NCI-H2196 treated with DMSO at 0.1 percent for 48 hours (cell line): Measurements from ENCODE around the gene GBX2.

Experiments
- DNase-seq: peaks from one replicate; lab custom pipeline; 2025; ENCODE audit not compliant: unreplicated experiment; lab: John Stamatoyannopoulos, UW

GBX2 gene

GRCh38 chr2:236168110-236169080, at the start of gene GBX2:
GBX2 (minus strand) TSS chr2:236168386; CDS start chr2:236167971, 415 bp downstream.
- peak; percentile 77 for DNase-seq

GRCh38 chr2:236217926-236218325, 49.7 kb upstream of the GBX2 start:
- no peak for DNase-seq

- DNase-seq: no peak
Measured at GRCh38 chr2:236216711-236217110, 48.5 kb upstream of the GBX2 start.

DNA sequence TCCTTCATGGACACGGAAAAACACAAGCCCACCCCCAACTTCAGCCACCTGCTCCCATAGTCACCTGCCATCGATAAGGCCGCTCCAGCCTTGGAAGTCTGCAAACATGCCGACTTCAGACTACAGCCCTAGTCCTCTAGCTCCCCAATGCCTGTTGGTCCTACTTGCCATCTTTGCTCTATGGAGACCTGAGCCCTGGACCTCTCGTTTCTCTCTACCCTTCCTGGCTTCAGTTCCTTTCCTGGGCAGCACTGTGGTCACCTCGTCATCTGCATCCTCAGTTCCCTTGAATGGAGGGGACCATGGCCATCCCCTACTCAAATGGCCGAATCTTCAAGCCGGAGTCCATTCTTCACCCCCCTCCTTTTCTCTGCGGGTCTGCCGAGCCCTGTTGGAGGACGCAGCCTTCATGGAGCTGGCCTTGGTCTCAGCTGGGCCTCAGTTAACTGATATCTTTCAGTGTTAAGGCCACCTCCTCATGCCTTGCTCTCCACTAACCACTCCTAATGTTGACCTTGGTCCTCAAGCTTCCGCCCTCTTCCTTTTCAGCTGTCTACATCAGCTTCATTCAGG, 47.7 kb upstream of the GBX2 start:
- DNase-seq: no peak

GRCh38 chr2:236215196-236215595, 47.0 kb upstream of the GBX2 start:
- no peak for DNase-seq

- DNase-seq: no peak
Measured at GRCh38 chr2:236214376-236214995, 46.3 kb upstream of the GBX2 start.

GRCh38 chr2:236211296-236211695, 43.1 kb upstream of the GBX2 start:
- no peak for DNase-seq

- peak; percentile 6 for DNase-seq
Measured at GRCh38 chr2:236210536-236210935, 42.4 kb upstream of the GBX2 start.

DNA sequence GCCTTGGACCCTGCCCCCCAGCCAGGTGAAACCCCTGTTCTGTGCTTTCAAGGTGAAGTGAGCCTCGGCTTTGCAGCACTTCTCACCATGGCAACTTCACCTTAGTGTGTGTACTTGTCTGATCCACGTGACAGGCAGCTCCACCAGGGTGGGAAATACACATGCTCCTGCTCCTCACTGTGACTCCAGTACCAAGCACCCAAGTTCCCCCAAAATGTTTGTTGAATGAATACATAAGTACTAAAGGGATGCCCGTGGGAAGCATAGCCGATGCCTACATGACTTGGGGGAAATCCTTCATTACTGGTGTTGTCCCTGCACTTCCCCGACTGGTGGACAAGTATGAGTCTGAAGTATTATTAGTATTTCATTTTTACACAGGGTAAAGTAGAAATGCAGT, 41.8 kb upstream of the GBX2 start:
- DNase-seq: no peak

DNA sequence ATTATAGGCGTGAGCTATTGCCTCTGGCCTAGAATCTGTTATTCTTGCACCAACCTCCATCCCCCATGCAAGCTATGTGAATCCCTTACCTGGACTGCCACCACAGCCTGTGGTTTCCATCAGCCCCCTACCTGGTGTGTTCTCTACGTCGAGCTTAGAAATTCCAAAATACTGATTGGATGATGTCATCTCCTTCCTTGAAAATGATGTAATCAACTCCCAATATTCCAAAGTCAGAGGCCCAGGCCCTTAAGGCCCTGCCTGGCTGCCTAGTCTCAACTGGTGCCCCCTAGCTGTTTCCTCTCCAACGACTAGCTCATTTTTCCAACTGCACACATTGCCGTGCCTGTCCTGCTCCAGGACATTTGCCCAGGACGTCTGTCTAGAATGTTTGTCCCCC, 41.3 kb upstream of the GBX2 start:
- no peak for DNase-seq

DNA sequence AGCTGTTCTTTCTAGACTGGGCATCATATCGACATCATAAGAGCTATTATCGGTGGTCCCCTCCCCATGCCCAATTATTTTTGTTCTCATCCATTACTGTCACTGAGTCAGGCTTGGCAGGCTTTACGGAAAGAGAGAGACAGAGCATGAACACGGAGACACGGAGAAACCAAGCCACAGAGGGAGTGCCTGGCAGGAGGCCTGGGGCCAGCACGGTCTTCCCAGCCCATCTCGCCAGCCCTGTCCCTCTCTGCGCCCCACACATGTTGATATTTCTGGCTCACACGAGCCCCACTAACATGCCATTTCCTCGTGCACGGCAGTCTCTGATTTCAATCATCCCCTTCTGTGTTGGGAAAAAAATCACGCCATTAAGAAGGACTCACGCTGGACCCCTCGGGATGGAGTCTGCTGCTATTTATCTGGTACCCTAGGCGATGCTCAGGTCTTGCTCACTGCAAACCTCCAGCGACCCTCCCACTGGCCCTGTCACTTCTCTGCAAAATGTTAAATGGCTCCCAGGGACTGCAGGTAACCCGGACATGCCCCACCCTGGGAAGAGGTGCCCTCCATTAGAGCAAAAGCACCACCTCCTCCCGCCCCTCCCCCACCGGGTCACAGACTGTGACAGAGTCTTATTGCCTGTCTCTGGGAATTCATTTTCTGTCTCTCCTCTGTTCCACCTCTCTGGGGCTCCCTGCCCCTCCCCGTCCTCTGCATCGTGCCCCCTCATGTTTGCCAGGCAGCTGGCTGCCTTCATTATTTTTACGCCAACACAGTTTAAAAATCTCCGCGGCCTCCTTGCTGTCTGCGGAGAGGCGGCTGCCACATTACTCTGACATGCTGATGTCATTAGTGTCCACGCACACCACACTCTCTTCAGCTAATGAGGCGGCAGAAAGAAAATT, 40.1 kb upstream of the GBX2 start:
- no peak for DNase-seq

DNA sequence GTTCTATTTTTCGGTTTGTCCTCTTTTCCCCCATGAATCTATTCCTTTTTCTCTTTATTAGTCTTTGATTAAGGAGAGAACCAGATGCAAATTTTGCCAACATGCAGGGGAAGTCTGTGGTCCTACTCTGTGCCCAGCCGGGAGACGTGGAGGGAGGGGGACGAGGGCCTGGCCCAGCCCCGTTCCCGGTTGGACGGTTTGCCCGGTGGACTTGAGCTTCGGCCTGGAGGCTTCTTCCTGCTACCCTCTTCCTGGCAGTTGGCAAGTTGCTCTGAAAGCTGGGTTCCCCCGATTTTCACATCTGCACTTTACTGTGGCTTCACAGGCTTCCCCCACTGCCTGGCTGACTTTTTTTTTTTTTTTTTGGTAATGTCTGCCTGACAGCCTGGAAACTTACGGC, 39.3 kb upstream of the GBX2 start:
- DNase-seq: no peak

- DNase-seq: no peak
Measured at GRCh38 chr2:236205867-236206645, 37.9 kb upstream of the GBX2 start.

DNA sequence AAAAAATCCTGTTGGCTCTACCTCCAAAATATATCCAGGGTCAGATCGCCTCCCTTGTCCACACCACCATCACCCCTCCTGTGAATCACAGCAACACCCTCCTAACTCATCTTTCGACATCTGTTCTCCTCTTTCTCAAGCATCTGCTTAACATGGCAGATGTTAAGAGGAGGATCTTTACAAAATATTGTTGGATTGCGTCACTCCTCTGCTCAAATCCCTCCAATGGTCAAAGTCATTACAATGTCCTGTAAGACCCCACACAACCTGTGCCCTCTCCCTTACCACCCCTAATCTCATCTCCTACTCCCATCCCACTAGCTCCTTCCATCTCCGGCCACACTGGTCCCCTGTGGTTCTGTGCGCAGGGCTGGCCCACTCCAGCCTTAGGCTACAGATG, 36.8 kb upstream of the GBX2 start:
- DNase-seq: no peak

DNA sequence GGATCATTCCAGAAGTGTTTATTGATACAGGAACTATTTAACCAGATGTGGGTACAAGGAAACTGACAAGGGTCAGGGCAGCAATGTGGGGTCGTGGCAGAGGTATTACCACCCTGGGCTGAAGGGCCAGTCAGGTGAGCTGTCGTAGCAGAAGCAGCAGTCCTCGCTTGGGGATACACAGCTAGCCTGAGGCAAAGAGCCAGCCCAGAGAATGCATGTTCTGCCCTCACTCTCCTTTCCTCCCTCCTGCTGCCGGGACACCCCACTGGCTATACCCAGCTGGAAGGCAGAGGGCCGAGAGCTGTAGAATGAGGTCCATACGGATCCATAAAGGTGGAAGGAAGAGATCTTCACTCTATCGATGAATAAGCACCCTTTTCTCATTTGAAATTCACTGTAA, 32.2 kb upstream of the GBX2 start:
- DNase-seq: no peak

- DNase-seq: no peak
Measured at GRCh38 chr2:236196366-236196765, 28.2 kb upstream of the GBX2 start.

GRCh38 chr2:236195726-236196125, 27.5 kb upstream of the GBX2 start:
- no peak for DNase-seq

- no peak for DNase-seq
Measured at GRCh38 chr2:236194786-236195185, 26.6 kb upstream of the GBX2 start.

GRCh38 chr2:236193026-236193425, 24.8 kb upstream of the GBX2 start:
- DNase-seq: no peak

- no peak for DNase-seq
Measured at GRCh38 chr2:236190674-236191073, 22.5 kb upstream of the GBX2 start.
